IMR-90 (cell line): Measurements from ENCODE around the gene HDGFL3. TPM values are rescaled to one million over a fixed set of nuclear protein-coding genes. Genes with fewer than 3 reads are reported as not detected.

Experiments
- ATAC-seq: fragments of 200-7000 bp; cut with Tn5 transposase; 2 replicates; pipeline ENCODE4 v1.9.1; 2020; ENCODE audit warnings: low read depth, mild to moderate bottlenecking, moderate library complexity
- BruUV-seq: library from RNA; stranded (reverse); fragments of 400-500 nt; replicated peaks from 2 replicates; lab custom pipeline; 2021; lab: Mats Ljungman, UMichigan
- CTCF ChIA-PET: fragments of 300-600 bp; formaldehyde crosslinking; extraction: SDS; loops from one replicate; lab custom pipeline; 2021; ENCODE audit warnings: antibody characterized with exemption; lab: Yijun Ruan, JAX
- POLR2A ChIA-PET: fragments of 300-600 bp; sonication (Branson Sonifier 250); formaldehyde crosslinking; loops from one replicate; lab custom pipeline; 2022; ENCODE audit warnings: antibody characterized with exemption; ENCODE audit not compliant: unreplicated experiment; lab: Charles Lee
- DNase-seq: peaks from one replicate; pipeline ENCODE4 v3.0.0; 2013
- H2AFZ ChIP-seq: replicated peaks from 2 replicates; pipeline ENCODE3; 2013; ENCODE audit warnings: low read length, mild to moderate bottlenecking; ENCODE audit not compliant: poor library complexity
- H2AK5ac ChIP-seq: 2 replicates; pipeline ENCODE4 v1.6.1; 2013; ENCODE audit warnings: low read depth, low read length, inconsistent platforms
- H2AK9ac ChIP-seq: replicated peaks from 2 replicates; pipeline ENCODE3; 2013; ENCODE audit warnings: mild to moderate bottlenecking, low read depth, low read length, moderate library complexity; ENCODE audit not compliant: poor library complexity
- H2BK120ac ChIP-seq: 2 replicates; pipeline ENCODE4 v1.6.1; 2013; ENCODE audit warnings: low read depth, low read length, inconsistent platforms
- H2BK15ac ChIP-seq: 3 replicates; pipeline ENCODE4 v1.6.1; 2013; ENCODE audit warnings: low read depth, low read length, inconsistent platforms
- H2BK20ac ChIP-seq: 2 replicates; pipeline ENCODE4 v1.6.1; 2013; ENCODE audit warnings: low read depth, mild to moderate bottlenecking, inconsistent platforms, low read length, moderate library complexity
- H2BK5ac ChIP-seq: 2 replicates; pipeline ENCODE4 v1.6.1; 2013; ENCODE audit warnings: mild to moderate bottlenecking, low read depth, low read length, inconsistent platforms; ENCODE audit not compliant: poor library complexity, severe bottlenecking
- H3K14ac ChIP-seq: replicated peaks from 2 replicates; pipeline ENCODE4 v1.6.1; 2013; ENCODE audit warnings: low read depth, low read length, inconsistent platforms
- H3K18ac ChIP-seq: 2 replicates; pipeline ENCODE4 v1.6.1; 2013; ENCODE audit warnings: low read depth, low read length, control low read depth
- H3K23ac ChIP-seq: 2 replicates; pipeline ENCODE4 v1.6.1; 2013; ENCODE audit warnings: low read depth, low read length, inconsistent platforms
- H3K27ac ChIP-seq: 2 replicates; pipeline ENCODE4 v1.5.1; 2013; ENCODE audit warnings: mild to moderate bottlenecking, control low read depth, low read length; ENCODE audit not compliant: insufficient read depth
- H3K27me3 ChIP-seq: 2 replicates; pipeline ENCODE4 v1.6.1; 2013; ENCODE audit warnings: low read length; ENCODE audit not compliant: control insufficient read depth, insufficient read depth
- H3K36me3 ChIP-seq: 2 replicates; pipeline ENCODE4 v1.6.1; 2013; ENCODE audit warnings: low read length, mixed read lengths; ENCODE audit not compliant: control insufficient read depth, insufficient read depth
- H3K4ac ChIP-seq: 2 replicates; pipeline ENCODE4 v1.6.1; 2013; ENCODE audit warnings: low read depth, low read length, inconsistent platforms
- H3K4me1 ChIP-seq: 2 replicates; pipeline ENCODE4 v1.6.1; 2013; ENCODE audit warnings: low read length, mixed read lengths; ENCODE audit not compliant: control insufficient read depth, insufficient read depth
- H3K4me2 ChIP-seq: 2 replicates; pipeline ENCODE4 v1.6.1; 2013; ENCODE audit warnings: low read depth, mild to moderate bottlenecking, control low read depth, low read length, moderate library complexity
- H3K4me3 ChIP-seq: 2 replicates; pipeline ENCODE4 v1.5.1; 2013; ENCODE audit warnings: low read depth, mild to moderate bottlenecking, control low read depth, low read length, moderate library complexity; ENCODE audit not compliant: insufficient read depth
- H3K56ac ChIP-seq: 2 replicates; pipeline ENCODE4 v1.6.1; 2013; ENCODE audit warnings: low read length, inconsistent platforms; ENCODE audit not compliant: insufficient read depth; ENCODE audit errors: extremely low read depth
- H3K79me1 ChIP-seq, 2 experiments: 2 replicates each; pipeline ENCODE4 v1.6.1; 2013; ENCODE audit warnings: low read length in 2 of 2, inconsistent platforms in 1 of 2, low read depth in 1 of 2
- H3K9ac ChIP-seq: 2 replicates; pipeline ENCODE4 v1.6.1; 2013; ENCODE audit warnings: low read depth, low read length, control low read depth
- H3K9me1 ChIP-seq: 2 replicates; pipeline ENCODE4 v1.6.1; 2013; ENCODE audit warnings: low read length, inconsistent platforms; ENCODE audit not compliant: insufficient read depth
- H3K9me3 ChIP-seq: 2 replicates; pipeline ENCODE4 v1.6.1; 2013; ENCODE audit warnings: low read length; ENCODE audit not compliant: control insufficient read depth, insufficient read depth
- H4K20me1 ChIP-seq: 2 replicates; pipeline ENCODE4 v1.6.1; 2013; ENCODE audit warnings: low read length, inconsistent platforms; ENCODE audit not compliant: insufficient read depth
- H4K5ac ChIP-seq: 2 replicates; pipeline ENCODE4 v1.6.1; 2013; ENCODE audit warnings: mild to moderate bottlenecking, low read depth, low read length, control low read depth
- H4K8ac ChIP-seq, 2 experiments: 2 replicates each; pipeline ENCODE4 v1.6.1; 2013; ENCODE audit warnings: low read depth in 2 of 2, low read length in 2 of 2, control low read depth in 1 of 2, inconsistent platforms in 1 of 2
- H4K91ac ChIP-seq: 2 replicates; pipeline ENCODE4 v1.6.1; 2013; ENCODE audit warnings: low read depth, low read length, inconsistent platforms; ENCODE audit not compliant: insufficient read depth
- BHLHE40 ChIP-seq: fragments of 150-350 bp; IDR thresholded peaks from 2 replicates; pipeline ENCODE4 v1.6.1; 2016; ENCODE audit warnings: mild to moderate bottlenecking, low read depth, low read length
- CEBPB ChIP-seq: IDR thresholded peaks from 2 replicates; pipeline ENCODE4 v1.6.1; 2012; ENCODE audit warnings: low read depth, low read length, improper control_type of control experiment
- CHD1 ChIP-seq: IDR thresholded peaks from 2 replicates; pipeline ENCODE4 v1.6.1; 2012; ENCODE audit warnings: low read depth, low read length, improper control_type of control experiment
- CTCF ChIP-seq: conservative IDR thresholded peaks from 2 replicates; pipeline ENCODE4 v1.5.1; 2012; ENCODE audit warnings: mild to moderate bottlenecking, low read depth, low read length, improper control_type of control experiment
- ELK1 ChIP-seq: fragments of 150-350 bp; IDR thresholded peaks from 2 replicates; pipeline ENCODE4 v1.6.1; 2016; ENCODE audit warnings: low read depth, mild to moderate bottlenecking, low read length, moderate library complexity, borderline replicate concordance
- FOS ChIP-seq: fragments of 150-350 bp; IDR thresholded peaks from 2 replicates; pipeline ENCODE4 v1.6.1; 2016; ENCODE audit warnings: low read depth, low read length
- MAFK ChIP-seq: IDR thresholded peaks from 2 replicates; pipeline ENCODE4 v1.6.1; 2012; ENCODE audit warnings: low read depth, low read length, improper control_type of control experiment
- MAZ ChIP-seq: IDR thresholded peaks from 2 replicates; pipeline ENCODE4 v1.6.1; 2012; ENCODE audit warnings: low read depth, mild to moderate bottlenecking, low read length, improper control_type of control experiment, moderate library complexity, borderline replicate concordance
- MXI1 ChIP-seq: IDR thresholded peaks from 2 replicates; pipeline ENCODE4 v1.6.1; 2012; ENCODE audit warnings: low read depth, mild to moderate bottlenecking, low read length, moderate library complexity, borderline replicate concordance
- NFE2L2 ChIP-seq: fragments of 150-350 bp; IDR thresholded peaks from 2 replicates; pipeline ENCODE4 v1.6.1; 2016; ENCODE audit warnings: low read depth, mild to moderate bottlenecking, low read length
- POLR2A ChIP-seq: IDR thresholded peaks from 2 replicates; pipeline ENCODE4 v1.6.1; 2012; ENCODE audit warnings: mild to moderate bottlenecking, low read depth, low read length
- RAD21 ChIP-seq: IDR thresholded peaks from 2 replicates; pipeline ENCODE4 v1.6.1; 2012; ENCODE audit warnings: low read length, improper control_type of control experiment
- RCOR1 ChIP-seq: IDR thresholded peaks from 2 replicates; pipeline ENCODE4 v1.6.1; 2012; ENCODE audit warnings: mild to moderate bottlenecking, low read length, improper control_type of control experiment; ENCODE audit not compliant: insufficient replicate concordance
- RFX5 ChIP-seq: IDR thresholded peaks from 2 replicates; pipeline ENCODE4 v1.8.0; 2012; ENCODE audit warnings: low read depth, mild to moderate bottlenecking, low read length, moderate library complexity
- SMC3 ChIP-seq: fragments of 150-350 bp; IDR thresholded peaks from 2 replicates; pipeline ENCODE4 v1.6.1; 2016; ENCODE audit warnings: low read depth, mild to moderate bottlenecking, antibody characterized with exemption, low read length, moderate library complexity
- USF2 ChIP-seq: fragments of 150-350 bp; IDR thresholded peaks from 2 replicates; pipeline ENCODE4 v1.6.1; 2017; ENCODE audit warnings: mild to moderate bottlenecking, antibody characterized with exemption, low read length, low read depth
- WGBS, 2 experiments: methylation state at CpG; one replicate each; pipeline versions ENCODE4 v1.1.5 to v1.1.7; 2013; ENCODE audit warnings: missing lambda C conversion rate in 2 of 2; ENCODE audit not compliant: insufficient read length in 1 of 2; ENCODE audit errors: extremely low coverage in 2 of 2; 5-methylcytosine and 5-hydroxymethylcytosine counted together
- dilution Hi-C: fragments of 300-500 bp; cut with HindIII; formaldehyde crosslinking; loops from one replicate; pipeline ENCODE4 v1.14.3; 2018; ENCODE audit warnings: low sequenced_read_pairs; ENCODE audit not compliant: unreplicated experiment
- in situ Hi-C: fragments of 300-500 bp; cut with MboI; formaldehyde crosslinking; loops from 3 replicates; pipeline ENCODE4 v1.14.3; 2019; ENCODE audit warnings: low sequenced_read_pairs, inconsistent platforms, mixed read lengths
- intact Hi-C: fragments of 100-400 bp; cut with micrococcal nuclease; formaldehyde crosslinking; loops from 2 replicates; pipeline ENCODE4 v1.10.0; 2022
- polyA plus RNA-seq, 3 experiments: library from polyadenylated mRNA; depleted of rRNA; stranded (reverse); fragments of >200 nt; gene quantifications; 2 replicates each; pipeline ENCODE4 v1.2.3, GENCODE V29; 2012; ENCODE audit warnings: low replicate concordance in 1 of 3
- total RNA-seq: library from RNA; depleted of rRNA; stranded (reverse); fragments of >200 nt; gene quantifications from 2 replicates; pipeline ENCODE4 v1.2.3, GENCODE V29; 2012

The HDGFL3 gene
- total and polyA plus RNA-seq, 2 of the 4 experiments (the other 2 are of a cell fraction): 9.5 to 18.1 TPM

- H3K79me1 ChIP-seq: peaks cover 40 to 41% of the 10 kb centered on the region in 2 experiments
- H3K36me3 ChIP-seq: no peaks in the 10 kb centered on the region
- ChIA-PET CTCF (no interaction called here), POLR2A (no interaction called here)
- no TSS peak for BruUV-seq
- no peak overlapping the region for H2BK20ac ChIP-seq
- no peaks in the 10 kb centered on the region for H3K4me1 ChIP-seq
- no peak overlapping the region for H3K56ac ChIP-seq
- H3K18ac ChIP-seq: no peak overlapping the region
- H3K9me3 ChIP-seq: no peaks in the 10 kb centered on the region
- no peak overlapping the region for H2AK9ac ChIP-seq
- H2AFZ ChIP-seq: no peak overlapping the region
- H3K4ac ChIP-seq: no peak overlapping the region
- no peak overlapping the region for H3K27ac ChIP-seq
- no peak overlapping the region for H3K4me2 ChIP-seq
- intact Hi-C loops: no loop called here
- H2BK15ac ChIP-seq: no peak overlapping the region
- TF ChIP-seq POLR2A: no peak
- no peak for TF ChIP-seq SMC3
- TF ChIP-seq MAFK: no peak
- no peak for TF ChIP-seq NFE2L2
- no peak for TF ChIP-seq FOS
- TF ChIP-seq USF2: no peak
- no peak for TF ChIP-seq ELK1
- TF ChIP-seq RFX5: no peak
- TF ChIP-seq CHD1: no peak
- TF ChIP-seq BHLHE40: no peak
- no peak for TF ChIP-seq CTCF
- no peak for TF ChIP-seq RCOR1
- no peak for TF ChIP-seq RAD21
- TF ChIP-seq MAZ: no peak
- no peak for TF ChIP-seq CEBPB
- TF ChIP-seq MXI1: no peak
- no peak overlapping the region for H4K91ac ChIP-seq
- in situ Hi-C loops: no loop called here
- H3K27me3 ChIP-seq: no peaks in the 10 kb centered on the region
- no peak for ATAC-seq
- no CpG with 5 or more reads among the region's 2 CpGs for WGBS, 2 experiments
- no peak overlapping the region for H3K23ac ChIP-seq
- H3K4me3 ChIP-seq: no peak overlapping the region
- H4K5ac ChIP-seq: no peak overlapping the region
- no peak overlapping the region for H3K14ac ChIP-seq
- no peak overlapping the region for H2BK5ac ChIP-seq
- H2AK5ac ChIP-seq: no peak overlapping the region
- no peak for DNase-seq
- dilution Hi-C loops: no loop called here
- peaks cover 5% of the 10 kb centered on the region; the same call in 1 of the 2 replicates for H4K20me1 ChIP-seq
- H3K9ac ChIP-seq: no peak overlapping the region
- H3K9me1 ChIP-seq: peaks cover 3% of the 10 kb centered on the region; the same call in 1 of the 2 replicates
- no peak overlapping the region for H2BK120ac ChIP-seq
- H4K8ac ChIP-seq: no peak overlapping the region
Measured at GRCh38 chr15:83178390-83178789, 29.2 kb downstream of the HDGFL3 start.
